WTC11 (cell line): ENCODE results near the gene RBCK1. TPM values are rescaled to one million over a fixed set of nuclear protein-coding genes. Genes with fewer than 3 reads are reported as not detected.
A peak's percentile ranks its signal among the peaks of the same experiment; 100 is the strongest.

Experiments used
- ATAC-seq: fragments of 200-7000 bp; cut with Tn5 transposase; 2 replicates; pipeline ENCODE4 v1.10.0; 2021; ENCODE audit warnings: mild to moderate bottlenecking, moderate library complexity
- Bru-seq: library from RNA; stranded (reverse); fragments of 400-500 nt; gene quantifications from one replicate; lab custom pipeline; 2021; lab: Mats Ljungman, UMichigan
- CTCF ChIA-PET: fragments of 300-600 bp; sonication (Branson Sonifier 250); formaldehyde crosslinking; loops from one replicate; lab custom pipeline; 2021; ENCODE audit warnings: antibody characterized with exemption; lab: Charles Lee
- POLR2A ChIA-PET: fragments of 350-600 bp; sonication (Branson Sonifier 250); formaldehyde crosslinking; loops from one replicate; lab custom pipeline; 2021; ENCODE audit warnings: antibody characterized with exemption; lab: Charles Lee
- DNase-seq: peaks from one replicate; pipeline ENCODE4 v3.0.0; 2021; ENCODE audit warnings: low spot score
- H3K27ac Mint-ChIP-seq: 2 replicates; pipeline ENCODE4 v1.8.0; 2021; ENCODE audit warnings: mixed read lengths
- H3K27me3 Mint-ChIP-seq: 2 replicates; pipeline ENCODE4 v1.8.0; 2021; ENCODE audit warnings: low read depth, mild to moderate bottlenecking, moderate library complexity, mixed read lengths
- H3K36me3 Mint-ChIP-seq: 2 replicates; pipeline ENCODE4 v1.8.0; 2021; ENCODE audit warnings: mixed read lengths
- H3K4me1 Mint-ChIP-seq: 2 replicates; pipeline ENCODE4 v1.8.0; 2022; ENCODE audit warnings: mixed read lengths
- H3K4me3 Mint-ChIP-seq: 2 replicates; pipeline ENCODE4 v1.8.0; 2021; ENCODE audit warnings: mild to moderate bottlenecking, moderate library complexity, mixed read lengths
- H3K9me3 Mint-ChIP-seq: 2 replicates; pipeline ENCODE4 v1.8.0; 2021; ENCODE audit warnings: mixed read lengths
- CREM ChIP-seq: sonication (generic); formaldehyde crosslinking; IDR thresholded peaks from 2 replicates; pipeline ENCODE4 v1.8.1; 2022; ENCODE audit warnings: mild to moderate bottlenecking, missing genetic modification reagents, moderate library complexity
- E2F5 ChIP-seq: sonication (generic); formaldehyde crosslinking; IDR thresholded peaks from 2 replicates; pipeline ENCODE4 v1.8.1; 2022; ENCODE audit warnings: mild to moderate bottlenecking, moderate library complexity, missing genetic modification reagents
- EMX1 ChIP-seq: fragments of 250-450 bp; sonication (Bioruptor Pico); IDR thresholded peaks from 2 replicates; pipeline ENCODE4 v1.8.0; 2021; ENCODE audit warnings: mild to moderate bottlenecking
- ESRRA ChIP-seq: sonication (generic); formaldehyde crosslinking; IDR thresholded peaks from 2 replicates; pipeline ENCODE4 v1.8.1; 2022; ENCODE audit warnings: mild to moderate bottlenecking, missing genetic modification reagents, borderline replicate concordance
- ETV6 ChIP-seq: sonication (generic); formaldehyde crosslinking; IDR thresholded peaks from 2 replicates; pipeline ENCODE4 v1.8.1; 2022; ENCODE audit warnings: mild to moderate bottlenecking, missing genetic modification reagents
- GABPB1 ChIP-seq: sonication (generic); formaldehyde crosslinking; IDR thresholded peaks from 2 replicates; pipeline ENCODE4 v1.8.1; 2023; ENCODE audit warnings: mild to moderate bottlenecking, missing genetic modification reagents
- GTF2I ChIP-seq: fragments of 250-450 bp; sonication (Bioruptor Pico); conservative IDR thresholded peaks from 2 replicates; pipeline ENCODE4 v1.4.0; 2021; ENCODE audit warnings: mild to moderate bottlenecking
- JUN ChIP-seq: sonication (generic); formaldehyde crosslinking; IDR thresholded peaks from 2 replicates; pipeline ENCODE4 v1.8.0; 2023; ENCODE audit warnings: mild to moderate bottlenecking, missing genetic modification reagents
- MXD4 ChIP-seq: fragments of 250-450 bp; sonication (Bioruptor Pico); IDR thresholded peaks from 2 replicates; pipeline ENCODE4 v1.8.0; 2021; ENCODE audit warnings: mild to moderate bottlenecking, moderate library complexity, borderline replicate concordance
- NFYB ChIP-seq: sonication (generic); formaldehyde crosslinking; conservative IDR thresholded peaks from 2 replicates; pipeline ENCODE4 v1.8.0; 2022; ENCODE audit warnings: low read depth, missing genetic modification reagents
- PRDM15 ChIP-seq: sonication (generic); formaldehyde crosslinking; IDR thresholded peaks from 2 replicates; pipeline ENCODE4 v1.8.0; 2022; ENCODE audit warnings: missing genetic modification reagents
- PREB ChIP-seq: sonication (generic); formaldehyde crosslinking; IDR thresholded peaks from 2 replicates; pipeline ENCODE4 v1.8.1; 2022; ENCODE audit warnings: mild to moderate bottlenecking, missing genetic modification reagents, moderate library complexity, borderline replicate concordance
- PRRX2 ChIP-seq: fragments of 250-450 bp; sonication (Bioruptor Pico); IDR thresholded peaks from 2 replicates; pipeline ENCODE4 v1.8.0; 2021; ENCODE audit warnings: mild to moderate bottlenecking
- STAT6 ChIP-seq: sonication (generic); formaldehyde crosslinking; conservative IDR thresholded peaks from 2 replicates; pipeline ENCODE4 v1.8.1; 2023; ENCODE audit warnings: mild to moderate bottlenecking, low read depth, missing genetic modification reagents, moderate library complexity
- TEAD4 ChIP-seq: sonication (generic); formaldehyde crosslinking; IDR thresholded peaks from 2 replicates; pipeline ENCODE4 v1.8.0; 2022; ENCODE audit warnings: mild to moderate bottlenecking, missing genetic modification reagents
- ZMAT4 ChIP-seq: fragments of 250-450 bp; sonication (Bioruptor Pico); IDR thresholded peaks from 2 replicates; pipeline ENCODE4 v1.9.0; 2021; ENCODE audit warnings: mild to moderate bottlenecking
- ZNF263 ChIP-seq: sonication (generic); formaldehyde crosslinking; IDR thresholded peaks from 2 replicates; pipeline ENCODE4 v1.8.1; 2022; ENCODE audit warnings: low read depth, mild to moderate bottlenecking, moderate library complexity, missing genetic modification reagents
- ZNF425 ChIP-seq: fragments of 250-450 bp; sonication (Bioruptor Pico); conservative IDR thresholded peaks from 2 replicates; pipeline ENCODE4 v1.9.0; 2021; ENCODE audit warnings: mild to moderate bottlenecking
- long read RNA-seq, 3 experiments: library from RNA in 1 of 3; library from capped mRNA in 1 of 3; library from polyadenylated mRNA in 1 of 3; unstranded in 2 of 3; stranded (forward) in 1 of 3; transcript quantifications; one replicate each; pipeline ENCODE4 v2.0.0, GENCODE V29; 2021
- total RNA-seq: library from RNA; stranded (reverse); gene quantifications from 3 replicates; pipeline ENCODE4 v1.2.3, GENCODE V29; 2021

The RBCK1 gene
- 65.0 to 75.2 TPM (median 69.5 TPM) in 3 replicates for total RNA-seq
- percentile 75 among the genes with signal in this experiment for Bru-seq, nascent RNA
- long read RNA-seq, experiment 1, transcript RBCK1-202 (12 exons, 2,774 nt): major isoform, 35 of 126 reads
- long read RNA-seq, experiment 1, transcript RBCK1-209 (11 exons, 2,613 nt): minor isoform, 18 of 126 reads
- long read RNA-seq, experiment 1, transcript RBCK1-213 (3 exons, 1,200 nt): minor isoform, 22 of 126 reads
- long read RNA-seq, experiment 1, partial matches to known transcripts: 14 of 126 reads
- long read RNA-seq, experiment 1, other reads (novel, unspliced or antisense): 27 of 126 reads
- long read RNA-seq, experiment 2, transcript RBCK1-213 (3 exons, 1,200 nt): major isoform, 37 of 81 reads
- long read RNA-seq, experiment 2, transcript RBCK1-202 (12 exons, 2,774 nt): minor isoform, 7 of 81 reads
- long read RNA-seq, experiment 2, partial matches to known transcripts: 17 of 81 reads
- long read RNA-seq, experiment 2, other reads (novel, unspliced or antisense): 16 of 81 reads
- long read RNA-seq, experiment 3, transcript RBCK1-213 (3 exons, 1,200 nt): major isoform, 12 of 18 reads
- long read RNA-seq, experiment 3, partial matches to known transcripts: 2 of 18 reads
- long read RNA-seq, experiment 3, other reads (novel, unspliced or antisense): 3 of 18 reads

- ATAC-seq (peak; percentile 18), DNase-seq (peak; percentile 70)
- Mint-ChIP-seq H3K27ac (peak within 1 kb of the TSS; percentile 97), H3K9me3 (peaks cover 21% of the 10 kb centered on the region), H3K4me3 (peak within 1 kb of the TSS; percentile 86), H3K4me1 (peaks cover 21% of the 10 kb centered on the region), H3K36me3 (peaks cover 35% of the 10 kb centered on the region), H3K27me3 (peaks cover 5% of the 10 kb centered on the region; the same call in 1 of the 2 replicates)
- POLR2A ChIA-PET: interaction anchor here (0.6 to 1.8 kb wide), 14 partner anchors 10 to 237 kb away, joined by 3 to 11 read pairs (median 4); partner anchors contain the start of genes NRSN2 and TRIB3
- CTCF ChIA-PET: interaction anchor here (0.8 to 1.8 kb wide), 11 partner anchors 9 to 353 kb away, joined by 3 to 23 read pairs (median 4); partner anchors contain the start of genes NRSN2 and TBC1D20
- TF ChIP-seq ESRRA (CRISPR knock-in tag) (no peak), E2F5 (0 out of 2 replicates have a peak, but pooled peaks have one; percentile 24), JUN (CRISPR knock-in tag) (no peak), ETV6 (CRISPR knock-in tag) (0 out of 2 replicates have a peak, but pooled peaks have one; percentile 13), GTF2I (CRISPR knock-in tag) (no peak), NFYB (CRISPR knock-in tag) (no peak), ZMAT4 (CRISPR knock-in tag) (no peak), ZNF263 (CRISPR knock-in tag) (no peak), STAT6 (CRISPR knock-in tag) (no peak), TEAD4 (CRISPR knock-in tag) (no peak), ZNF425 (CRISPR knock-in tag) (no peak), PRRX2 (no peak), CREM (CRISPR knock-in tag) (no peak), PREB (no peak; the same call in 1 of the 2 replicates), EMX1 (CRISPR knock-in tag) (no peak), MXD4 (no peak), GABPB1 (no peak), PRDM15 (CRISPR knock-in tag) (no peak)
Observed at GRCh38 chr20:407953-408842, at the start of gene RBCK1. TSS of gene RBCK1 (plus strand) at chr20:408299. CDS start at chr20:408758, 459 bp downstream.
